ENCODE data around the gene CAST.

DNA sequence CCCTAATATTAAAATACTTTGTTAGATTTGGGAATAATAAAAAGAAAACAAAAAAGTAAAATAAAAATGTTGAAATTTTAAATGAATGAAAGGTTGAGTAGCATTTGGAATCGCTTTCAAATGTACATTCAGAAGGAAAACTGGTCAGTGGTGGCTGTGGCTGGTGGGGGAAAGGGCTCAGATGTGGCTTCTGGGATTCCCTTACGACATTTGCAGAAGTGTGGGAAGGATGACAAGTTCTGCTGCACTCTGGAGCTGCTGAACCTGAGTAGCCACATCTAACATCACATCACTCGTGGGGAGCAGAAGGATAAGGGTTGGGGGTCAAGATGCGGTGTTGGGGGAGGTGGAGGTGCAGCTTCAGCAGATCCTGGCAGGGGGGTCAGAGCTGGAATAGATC, 25.6 kb upstream of the CAST start:
- TF ChIP-seq, protein P1, sequence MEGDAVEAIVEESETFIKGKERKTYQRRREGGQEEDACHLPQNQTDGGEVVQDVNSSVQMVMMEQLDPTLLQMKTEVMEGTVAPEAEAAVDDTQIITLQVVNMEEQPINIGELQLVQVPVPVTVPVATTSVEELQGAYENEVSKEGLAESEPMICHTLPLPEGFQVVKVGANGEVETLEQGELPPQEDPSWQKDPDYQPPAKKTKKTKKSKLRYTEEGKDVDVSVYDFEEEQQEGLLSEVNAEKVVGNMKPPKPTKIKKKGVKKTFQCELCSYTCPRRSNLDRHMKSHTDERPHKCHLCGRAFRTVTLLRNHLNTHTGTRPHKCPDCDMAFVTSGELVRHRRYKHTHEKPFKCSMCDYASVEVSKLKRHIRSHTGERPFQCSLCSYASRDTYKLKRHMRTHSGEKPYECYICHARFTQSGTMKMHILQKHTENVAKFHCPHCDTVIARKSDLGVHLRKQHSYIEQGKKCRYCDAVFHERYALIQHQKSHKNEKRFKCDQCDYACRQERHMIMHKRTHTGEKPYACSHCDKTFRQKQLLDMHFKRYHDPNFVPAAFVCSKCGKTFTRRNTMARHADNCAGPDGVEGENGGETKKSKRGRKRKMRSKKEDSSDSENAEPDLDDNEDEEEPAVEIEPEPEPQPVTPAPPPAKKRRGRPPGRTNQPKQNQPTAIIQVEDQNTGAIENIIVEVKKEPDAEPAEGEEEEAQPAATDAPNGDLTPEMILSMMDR (IDR thresholded peaks at IDR 0.05) = no peak
- no peak for TF ChIP-seq POLR2A (IDR thresholded peaks at IDR 0.05)

Measured in adrenal gland (tissue), 5 donors.